Ovary (tissue), 3 donors: ENCODE results near the gene PDE4D.

Source experiments
- CTCF ChIP-seq, 3 donors: fragments of 450-650 bp in 2 of 3; fragments of 200-600 bp in 1 of 3; IDR thresholded peaks; one replicate each; pipeline versions ENCODE4 v1.5.1 to v1.8.0; 2016 to 2022; ENCODE audit warnings: antibody characterized with exemption in 3 of 3, mild to moderate bottlenecking in 1 of 3
- POLR2A ChIP-seq: fragments of 450-650 bp; IDR thresholded peaks from one replicate; pipeline ENCODE4 v1.6.1; 2017; ENCODE audit warnings: antibody characterized with exemption, mild to moderate bottlenecking, moderate library complexity
- donor health status: DM: no; HTN: no; CAD: no.

GRCh38 chr5:58972301-58972700 is 921.2 kb downstream of the PDE4D start:
- TF ChIP-seq POLR2A, result no peak
- TF ChIP-seq CTCF (IDR thresholded peaks at IDR 0.05), result no peak
